ENCODE data around the gene VPS13D.

Gene VPS13D

DNA sequence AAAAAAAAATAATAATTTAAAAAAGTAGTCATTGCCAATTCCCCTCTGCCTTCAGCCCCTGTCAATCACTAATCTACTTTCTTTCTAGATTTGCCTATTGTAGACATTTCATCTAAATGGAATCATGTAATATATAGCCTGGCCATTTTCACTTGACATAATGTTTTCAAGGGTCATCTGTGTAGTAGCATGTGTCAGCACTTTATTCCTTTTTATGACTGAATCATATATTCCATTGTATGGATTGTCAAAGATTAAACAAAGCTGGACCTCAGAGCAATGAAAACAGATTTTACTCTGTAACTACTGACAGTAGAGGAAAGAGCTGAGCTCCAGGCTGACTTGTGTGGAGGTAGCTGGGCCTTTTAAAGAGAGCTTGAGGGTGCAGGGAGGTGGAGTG lies 15.9 kb downstream of the VPS13D start:
- DNase-seq, result no peak
- no peak overlapping the region for H3K4me3 ChIP-seq (ENCODE audit: insufficient read depth in 1 of 2, low read depth in 1 of 2, low read length in 2 of 2)
- H2BK5ac ChIP-seq (ENCODE audit: low read depth, low read length, poor library complexity, severe bottlenecking), result no peak overlapping the region
- H3K18ac ChIP-seq (ENCODE audit: low read depth in 1 of 2, low read length in 2 of 2), result no peak overlapping the region
- H3K79me1 ChIP-seq (replicated peaks; ENCODE audit: low read length, poor library complexity, severe bottlenecking), result peaks cover 17% of the 10 kb centered on the region
- no peak overlapping the region for H3K27ac ChIP-seq (ENCODE audit: low read length, poor library complexity, severe bottlenecking)
- peaks cover 19 to 77% of the 10 kb centered on the region in 2 experiments for H3K36me3 ChIP-seq (ENCODE audit: control insufficient read depth in 1 of 2, insufficient read depth in 2 of 2, low read depth in 1 of 2, low read length in 2 of 2)
- H3K4me1 ChIP-seq (ENCODE audit: control insufficient read depth, insufficient read depth, low read depth, low read length), result no peaks in the 10 kb centered on the region
- H4K8ac ChIP-seq (ENCODE audit: low read length), result no peak overlapping the region
- H2AK5ac ChIP-seq (ENCODE audit: low read length, severe bottlenecking), result no peak overlapping the region
- no peaks in the 10 kb centered on the region for H3K9me3 ChIP-seq (ENCODE audit: control insufficient read depth, low read length)
- no peak overlapping the region for H2BK12ac ChIP-seq (ENCODE audit: low read length in 2 of 2)
- no peak overlapping the region for H3K4me2 ChIP-seq (ENCODE audit: low read length, poor library complexity, severe bottlenecking)
- no peak overlapping the region for H2BK15ac ChIP-seq (ENCODE audit: low read depth, poor library complexity, severe bottlenecking)
- no peak overlapping the region for H3K9ac ChIP-seq (ENCODE audit: low read length)
- H4K91ac ChIP-seq (ENCODE audit: low read length), result no peak overlapping the region
- H2BK120ac ChIP-seq (ENCODE audit: low read depth, low read length), result no peak overlapping the region
- no peak overlapping the region for H3K14ac ChIP-seq (ENCODE audit: low read length in 2 of 2)
- no peak overlapping the region for H2AFZ ChIP-seq (ENCODE audit: low read depth, low read length)
- H3K23ac ChIP-seq (ENCODE audit: low read length in 2 of 2), result no peak overlapping the region
- no peaks in the 10 kb centered on the region for H3K27me3 ChIP-seq (ENCODE audit: control insufficient read depth in 1 of 2, insufficient read depth in 1 of 2, low read length in 2 of 2)
- H3K4ac ChIP-seq (ENCODE audit: low read depth in 1 of 2, low read length in 2 of 2), result no peak overlapping the region

DNA sequence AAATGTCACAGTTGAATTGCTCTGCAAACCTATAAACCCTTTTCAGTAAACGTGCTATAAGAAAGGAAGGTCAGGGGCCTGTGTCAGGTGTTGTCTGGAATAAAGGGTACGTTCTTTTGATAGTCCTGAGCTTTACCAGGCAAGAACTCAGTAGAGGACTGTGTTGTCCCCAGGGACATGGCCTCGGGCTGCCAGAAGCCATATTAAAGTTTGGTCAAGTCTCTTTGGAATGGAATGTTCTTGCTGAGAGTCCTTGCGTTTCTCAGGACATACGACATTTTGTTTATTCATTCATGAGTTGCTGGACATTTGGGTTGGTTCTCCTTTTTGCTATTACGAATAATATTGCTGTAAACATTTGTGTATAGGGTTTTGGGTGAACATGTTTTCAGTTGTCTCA lies 16.8 kb downstream of the VPS13D start:
- Histone ChIP-seq H2AK5ac (ENCODE audit: low read length, severe bottlenecking) (no peak overlapping the region), H3K4me2 (ENCODE audit: low read length, poor library complexity, severe bottlenecking) (no peak overlapping the region), H2BK15ac (ENCODE audit: low read depth, poor library complexity, severe bottlenecking) (no peak overlapping the region), H2BK5ac (ENCODE audit: low read depth, low read length, poor library complexity, severe bottlenecking) (no peak overlapping the region), H4K91ac (ENCODE audit: low read length) (no peak overlapping the region), H3K23ac (ENCODE audit: low read length in 2 of 2) (no peak overlapping the region), H3K36me3 (ENCODE audit: control insufficient read depth in 1 of 2, insufficient read depth in 2 of 2, low read depth in 1 of 2, low read length in 2 of 2) (peaks cover 17 to 80% of the 10 kb centered on the region in 2 experiments), H2AFZ (ENCODE audit: low read depth, low read length) (no peak overlapping the region), H3K4me1 (ENCODE audit: control insufficient read depth, insufficient read depth, low read depth, low read length) (no peaks in the 10 kb centered on the region), H3K9me3 (ENCODE audit: control insufficient read depth, low read length) (no peaks in the 10 kb centered on the region), H3K14ac (ENCODE audit: low read length in 2 of 2) (no peak overlapping the region), H3K4ac (ENCODE audit: low read depth in 1 of 2, low read length in 2 of 2) (no peak overlapping the region), H3K4me3 (ENCODE audit: insufficient read depth in 1 of 2, low read depth in 1 of 2, low read length in 2 of 2) (no peak overlapping the region), H3K27ac (ENCODE audit: low read length, poor library complexity, severe bottlenecking) (no peak overlapping the region), H2BK120ac (ENCODE audit: low read depth, low read length) (no peak overlapping the region), H2BK12ac (ENCODE audit: low read length in 2 of 2) (no peak overlapping the region), H3K27me3 (ENCODE audit: control insufficient read depth in 1 of 2, insufficient read depth in 1 of 2, low read length in 2 of 2) (no peaks in the 10 kb centered on the region), H3K9ac (ENCODE audit: low read length) (no peak overlapping the region), H4K8ac (ENCODE audit: low read length) (no peak overlapping the region), H3K18ac (ENCODE audit: low read depth in 1 of 2, low read length in 2 of 2) (no peak overlapping the region), H3K79me1 (replicated peaks; ENCODE audit: low read length, poor library complexity, severe bottlenecking) (peaks cover 14% of the 10 kb centered on the region)
- 53% methylated on average over 6 of the region's 6 CpGs for WGBS
- DNase-seq, result peak; percentile 26

- Histone ChIP-seq H2BK120ac (ENCODE audit: low read depth, low read length) (no peak overlapping the region), H2AK5ac (ENCODE audit: low read length, severe bottlenecking) (no peak overlapping the region), H2BK15ac (ENCODE audit: low read depth, poor library complexity, severe bottlenecking) (no peak overlapping the region), H3K18ac (ENCODE audit: low read depth in 1 of 2, low read length in 2 of 2) (no peak overlapping the region), H3K9ac (ENCODE audit: low read length) (peak overlapping the region; percentile 21), H3K23ac (ENCODE audit: low read length in 2 of 2) (no peak overlapping the region), H2AFZ (ENCODE audit: low read depth, low read length) (no peak overlapping the region), H3K4me1 (ENCODE audit: control insufficient read depth, insufficient read depth, low read depth, low read length) (no peaks in the 10 kb centered on the region), H3K4ac (ENCODE audit: low read depth in 1 of 2, low read length in 2 of 2) (no peak overlapping the region), H3K9me3 (ENCODE audit: control insufficient read depth, low read length) (no peaks in the 10 kb centered on the region), H4K8ac (ENCODE audit: low read length) (no peak overlapping the region), H3K27ac (ENCODE audit: low read length, poor library complexity, severe bottlenecking) (no peak overlapping the region), H3K4me3 (ENCODE audit: insufficient read depth in 1 of 2, low read depth in 1 of 2, low read length in 2 of 2) (no peak overlapping the region), H4K91ac (ENCODE audit: low read length) (no peak overlapping the region), H3K4me2 (ENCODE audit: low read length, poor library complexity, severe bottlenecking) (no peak overlapping the region), H2BK5ac (ENCODE audit: low read depth, low read length, poor library complexity, severe bottlenecking) (no peak overlapping the region), H3K36me3 (ENCODE audit: control insufficient read depth in 1 of 2, insufficient read depth in 2 of 2, low read depth in 1 of 2, low read length in 2 of 2) (peaks cover 18 to 78% of the 10 kb centered on the region in 2 experiments), H2BK12ac (ENCODE audit: low read length in 2 of 2) (no peak overlapping the region), H3K27me3 (ENCODE audit: control insufficient read depth in 1 of 2, insufficient read depth in 1 of 2, low read length in 2 of 2) (no peaks in the 10 kb centered on the region), H3K14ac (ENCODE audit: low read length in 2 of 2) (no peak overlapping the region), H3K79me1 (replicated peaks; ENCODE audit: low read length, poor library complexity, severe bottlenecking) (peaks cover 10% of the 10 kb centered on the region)
- WGBS, result no CpG with 5 or more reads among the region's 1 CpG
- DNase-seq, result no peak
These were observed 19.4 kb downstream of the VPS13D start for GRCh38 chr1:12249181-12249580.

GRCh38 chr1:12249748-12250147 lies 19.9 kb downstream of the VPS13D start:
- H2AFZ ChIP-seq (ENCODE audit: low read depth, low read length), result no peak overlapping the region
- H2BK12ac ChIP-seq (ENCODE audit: low read length in 2 of 2), result no peak overlapping the region
- H4K91ac ChIP-seq (ENCODE audit: low read length), result no peak overlapping the region
- no peak overlapping the region for H3K18ac ChIP-seq (ENCODE audit: low read depth in 1 of 2, low read length in 2 of 2)
- H3K4me1 ChIP-seq (ENCODE audit: control insufficient read depth, insufficient read depth, low read depth, low read length), result no peaks in the 10 kb centered on the region
- no peak overlapping the region for H3K9ac ChIP-seq (ENCODE audit: low read length)
- no peak overlapping the region for H3K14ac ChIP-seq (ENCODE audit: low read length in 2 of 2)
- H3K79me1 ChIP-seq (replicated peaks; ENCODE audit: low read length, poor library complexity, severe bottlenecking), result peaks cover 10% of the 10 kb centered on the region
- H3K4ac ChIP-seq (ENCODE audit: low read depth in 1 of 2, low read length in 2 of 2), result no peak overlapping the region
- no peaks in the 10 kb centered on the region for H3K9me3 ChIP-seq (ENCODE audit: control insufficient read depth, low read length)
- H2BK15ac ChIP-seq (ENCODE audit: low read depth, poor library complexity, severe bottlenecking), result no peak overlapping the region
- DNase-seq, result no peak
- H3K4me3 ChIP-seq (ENCODE audit: insufficient read depth in 1 of 2, low read depth in 1 of 2, low read length in 2 of 2), result no peak overlapping the region
- H3K36me3 ChIP-seq (ENCODE audit: control insufficient read depth in 1 of 2, insufficient read depth in 2 of 2, low read depth in 1 of 2, low read length in 2 of 2), result peaks cover 18 to 75% of the 10 kb centered on the region in 2 experiments
- H2AK5ac ChIP-seq (ENCODE audit: low read length, severe bottlenecking), result no peak overlapping the region
- H2BK5ac ChIP-seq (ENCODE audit: low read depth, low read length, poor library complexity, severe bottlenecking), result no peak overlapping the region
- no peaks in the 10 kb centered on the region for H3K27me3 ChIP-seq (ENCODE audit: control insufficient read depth in 1 of 2, insufficient read depth in 1 of 2, low read length in 2 of 2)
- H4K8ac ChIP-seq (ENCODE audit: low read length), result no peak overlapping the region
- H3K4me2 ChIP-seq (ENCODE audit: low read length, poor library complexity, severe bottlenecking), result no peak overlapping the region
- 89% methylated on average over 6 of the region's 6 CpGs for WGBS
- H3K27ac ChIP-seq (ENCODE audit: low read length, poor library complexity, severe bottlenecking), result no peak overlapping the region
- no peak overlapping the region for H2BK120ac ChIP-seq (ENCODE audit: low read depth, low read length)
- H3K23ac ChIP-seq (ENCODE audit: low read length in 2 of 2), result no peak overlapping the region

Measured in mesenchymal stem cell (in vitro differentiated cells and primary cell).